Activated CD8-positive, alpha-beta memory T cell treated with anti-CD3 and anti-CD28 coated beads, Interleukin-2, amount 50 U/mL, for 4 hours (primary cell): ENCODE results near the gene RERE.
"Not testable (repeated sequence)": the region's sequence is repeated elsewhere in the genome, so short reads cannot be mapped to it uniquely, and the experiment has no call there.

Experiments used
- DNase-seq: peaks from one replicate; pipeline ENCODE4 v3.0.0-alpha.2; 2020

RERE gene

GRCh38 chr1:8747879-8748825, 69.3 kb downstream of the RERE start:
- no peak for DNase-seq

- no peak for DNase-seq
Observed at GRCh38 chr1:8746554-8746953, 70.9 kb downstream of the RERE start.

DNA sequence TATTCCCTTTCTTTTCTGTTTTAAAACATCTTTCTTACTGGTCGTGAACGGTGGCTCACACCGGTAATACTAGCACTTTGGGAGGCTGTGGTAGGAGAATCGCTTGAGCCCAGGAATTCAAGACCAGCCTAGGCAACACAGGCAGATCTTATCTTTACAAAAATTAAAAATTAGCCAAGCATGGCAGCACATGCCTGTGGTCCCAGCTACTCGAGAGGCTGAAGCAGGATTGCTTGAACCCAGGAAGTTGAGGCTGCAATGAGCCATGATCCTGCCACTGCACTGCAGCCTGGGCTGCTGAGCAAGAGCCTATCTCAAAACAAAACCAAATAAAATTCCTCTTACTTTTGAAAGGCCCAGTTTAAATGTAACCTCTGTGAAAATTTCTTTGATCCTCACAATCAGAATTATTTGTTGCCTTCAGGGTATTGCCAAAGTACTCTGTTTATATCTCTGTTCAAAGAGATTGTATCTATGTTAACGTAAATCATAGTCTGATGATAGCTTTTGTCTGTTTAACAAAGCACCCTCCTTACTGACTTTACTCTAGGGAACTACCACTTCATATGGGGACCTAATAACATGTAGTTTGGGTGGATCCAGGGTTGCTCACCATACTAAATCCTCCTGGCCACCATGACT, 71.6 kb downstream of the RERE start:
- DNase-seq = no peak

- no peak for DNase-seq
Observed at GRCh38 chr1:8745346-8745745, 72.1 kb downstream of the RERE start.

DNA sequence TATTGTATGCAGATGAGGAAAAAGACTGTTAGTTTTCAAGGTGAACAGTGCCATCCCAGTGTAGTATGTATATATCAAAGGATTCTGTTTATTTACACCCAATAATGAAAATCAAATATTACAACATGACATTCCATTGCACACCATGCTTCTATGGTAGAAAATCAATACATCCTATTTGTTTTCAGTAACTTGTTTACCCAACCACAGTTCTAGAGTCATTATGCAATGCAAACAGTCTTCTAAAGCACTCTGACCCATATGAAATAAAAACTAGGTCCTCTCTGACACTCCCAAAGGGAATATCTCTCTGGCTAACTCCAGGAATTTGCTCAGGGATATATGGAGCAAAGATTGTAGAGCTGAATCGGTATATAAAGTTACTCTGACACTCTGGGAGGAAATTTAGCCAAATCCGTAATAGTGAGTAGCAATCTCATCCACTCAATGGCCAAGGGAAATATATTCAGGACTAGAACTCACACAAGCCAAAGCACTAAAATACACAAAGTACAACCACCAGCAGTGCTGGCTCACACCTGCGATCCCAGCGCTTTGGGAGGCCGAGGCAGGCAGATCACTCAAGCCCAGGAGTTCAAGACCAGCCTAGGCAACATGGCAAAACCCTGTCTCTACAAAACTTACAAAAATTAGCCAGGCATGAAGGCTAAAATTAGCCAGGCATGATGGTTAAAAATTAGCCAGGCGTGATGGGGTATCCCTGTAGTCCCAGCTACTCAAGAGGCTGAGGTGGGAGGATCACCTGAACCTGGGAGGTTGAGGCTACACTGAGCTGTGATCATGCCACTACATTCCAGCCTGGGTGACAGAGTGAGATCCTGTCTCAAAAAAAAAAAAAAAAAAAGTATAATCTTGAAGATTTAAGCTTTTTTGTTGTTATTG, 75.2 kb downstream of the RERE start:
- DNase-seq = no peak

DNA sequence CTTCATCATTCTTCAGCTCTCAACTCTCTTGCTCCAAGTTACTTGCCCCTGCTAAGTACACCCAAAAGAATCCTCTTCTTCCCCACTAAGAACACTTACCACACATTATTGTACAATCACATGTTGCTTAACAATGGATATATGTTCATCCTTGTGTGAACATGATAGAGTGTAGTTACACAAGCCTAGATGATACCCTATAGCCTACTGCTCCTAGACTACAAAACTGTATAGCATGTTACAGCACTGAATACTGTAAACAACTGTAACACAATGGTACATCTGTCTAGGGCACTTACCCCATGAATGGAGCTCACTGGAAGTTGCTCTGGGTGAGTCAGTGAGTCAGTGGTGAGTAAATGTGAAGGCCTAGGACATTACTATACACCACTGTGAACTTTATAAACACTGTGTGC, 77.4 kb downstream of the RERE start:
- no peak for DNase-seq

DNA sequence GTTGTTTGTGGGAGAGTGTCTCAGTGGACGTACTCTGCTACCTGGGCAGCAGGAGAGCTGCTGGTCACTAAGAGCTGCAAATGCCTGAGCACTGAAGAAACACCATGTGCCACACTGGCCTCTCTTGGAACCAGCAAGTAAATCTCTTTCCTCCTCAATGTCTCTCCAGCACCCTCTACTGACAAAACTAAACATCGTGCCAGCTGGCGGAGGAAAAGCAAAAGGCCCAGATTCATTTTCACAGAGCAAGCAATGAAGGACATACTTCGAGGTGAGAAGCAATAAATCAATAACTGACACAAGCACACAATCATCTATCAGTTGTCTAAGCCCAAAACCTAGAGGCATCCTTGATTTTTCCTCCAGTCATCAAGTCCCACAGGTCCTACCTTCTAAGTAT, 78.1 kb downstream of the RERE start:
- no peak for DNase-seq

DNA sequence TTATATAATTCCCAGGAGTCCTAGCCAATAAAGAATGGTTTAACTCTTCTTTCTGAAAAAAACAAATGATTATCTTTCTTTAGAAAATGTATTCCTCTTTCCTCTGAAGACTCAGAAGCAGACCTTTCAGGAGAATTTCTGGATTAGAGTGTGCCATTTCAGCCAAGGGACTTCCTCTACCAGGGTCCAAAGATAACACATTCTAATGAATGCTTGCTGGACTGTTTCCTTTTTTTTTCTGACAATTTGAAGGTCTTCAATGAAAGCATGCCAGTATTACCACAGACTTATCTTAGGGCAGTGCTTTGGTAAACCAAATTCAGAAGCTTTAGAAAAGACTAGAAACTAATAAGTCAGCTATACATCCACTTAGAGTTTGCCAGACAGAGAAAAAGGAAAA, 80.5 kb downstream of the RERE start:
- no peak for DNase-seq

DNA sequence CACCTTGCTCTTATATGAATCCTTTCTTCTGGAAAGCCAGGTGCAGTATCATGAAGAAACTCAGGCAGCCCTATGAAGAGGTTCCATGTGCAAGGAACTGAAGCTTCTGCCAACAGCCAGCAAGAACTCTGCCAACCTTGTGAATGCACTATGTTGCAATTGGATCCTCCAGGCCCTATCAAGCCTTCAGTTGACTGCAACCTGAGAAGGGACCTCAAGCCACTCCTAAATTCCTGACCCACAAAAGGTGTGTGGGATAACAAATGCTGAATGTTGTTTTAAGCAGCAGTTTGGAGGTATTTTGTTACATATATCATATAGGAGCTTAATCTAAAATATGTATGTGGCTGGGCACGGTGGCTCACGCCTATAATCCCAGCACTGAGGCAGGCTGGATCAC, 84.0 kb downstream of the RERE start:
- no peak for DNase-seq

- no peak for DNase-seq
Observed at GRCh38 chr1:8731162-8731561, 86.3 kb downstream of the RERE start.

- no peak for DNase-seq
Observed at GRCh38 chr1:8728464-8728863, 89.0 kb downstream of the RERE start.

GRCh38 chr1:8727809-8728213, 89.6 kb downstream of the RERE start:
- DNase-seq = no peak

- DNase-seq = not testable (repeated sequence)
Observed at GRCh38 chr1:8727316-8727715, 90.1 kb downstream of the RERE start.

DNA sequence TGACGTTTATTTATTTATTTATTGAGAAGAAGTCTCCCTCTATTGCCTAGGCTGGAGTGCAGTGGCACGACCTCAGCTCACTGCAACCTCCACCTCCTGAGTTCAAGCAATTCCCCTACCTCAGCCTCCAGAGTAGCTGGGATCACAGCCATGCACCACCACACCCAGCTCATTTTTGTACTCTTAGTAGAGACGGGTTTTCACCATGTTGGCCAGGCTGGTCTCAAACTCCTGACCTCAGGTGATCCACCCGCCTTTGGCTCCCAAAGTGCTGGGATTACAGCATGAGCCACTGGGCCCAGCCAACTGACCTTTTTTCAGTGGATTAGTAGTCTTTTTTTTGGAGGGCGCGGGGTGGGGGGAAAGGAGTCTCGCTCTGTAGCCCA, 90.6 kb downstream of the RERE start:
- not testable (repeated sequence) for DNase-seq

- no peak for DNase-seq
Observed at GRCh38 chr1:8723010-8723409, 94.4 kb downstream of the RERE start.

DNA sequence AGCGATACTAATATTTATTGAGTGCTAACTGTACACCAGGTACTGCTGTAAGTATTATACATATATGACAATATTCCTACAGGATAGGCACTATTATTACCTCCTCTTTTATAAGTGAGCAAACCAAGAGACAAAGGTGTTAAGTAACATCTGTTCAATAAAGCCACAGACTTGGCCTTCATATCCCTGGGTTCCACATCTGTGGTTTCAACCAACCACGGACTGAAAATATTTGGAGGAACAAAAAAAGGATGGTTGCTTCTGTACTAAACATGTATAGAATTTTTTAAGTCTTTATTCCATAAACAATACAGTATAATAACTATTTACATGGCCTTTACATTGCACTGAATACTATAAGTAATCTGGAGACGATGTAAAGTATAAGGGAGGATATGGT, 95.1 kb downstream of the RERE start:
- DNase-seq = no peak

DNA sequence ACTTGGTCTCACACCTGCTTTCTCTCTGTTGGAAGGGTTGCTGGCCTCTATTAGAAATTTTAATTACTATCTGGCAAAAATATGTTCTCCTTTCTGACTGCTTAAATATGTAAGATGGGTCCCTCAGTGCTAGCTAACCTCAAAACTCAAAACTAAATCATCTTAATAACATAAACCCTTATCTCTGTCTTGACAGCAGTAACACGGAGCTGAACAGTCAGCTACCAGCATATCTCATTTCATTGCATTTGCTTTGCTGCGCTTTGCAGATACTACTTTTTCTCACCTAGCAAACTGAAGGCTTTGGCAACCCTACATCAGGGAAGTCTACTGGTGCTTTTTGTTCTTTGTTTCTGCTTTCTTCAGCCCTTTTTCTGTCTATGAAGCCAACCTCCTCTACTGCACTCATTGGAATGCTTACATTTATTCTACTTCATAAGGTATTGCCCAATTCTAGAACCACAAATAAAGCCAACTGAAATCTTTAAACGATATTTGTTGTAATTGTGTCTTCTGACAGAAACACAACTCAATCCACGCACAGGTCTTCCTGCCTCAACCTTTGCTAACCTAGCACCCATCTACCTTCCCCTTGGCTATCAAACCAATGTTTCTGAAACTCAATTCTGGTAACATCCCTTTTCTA, 95.6 kb downstream of the RERE start:
- DNase-seq = no peak

GRCh38 chr1:8720347-8720746, 97.1 kb downstream of the RERE start:
- DNase-seq = no peak

GRCh38 chr1:8718850-8719361, 98.5 kb downstream of the RERE start:
- no peak for DNase-seq

DNA sequence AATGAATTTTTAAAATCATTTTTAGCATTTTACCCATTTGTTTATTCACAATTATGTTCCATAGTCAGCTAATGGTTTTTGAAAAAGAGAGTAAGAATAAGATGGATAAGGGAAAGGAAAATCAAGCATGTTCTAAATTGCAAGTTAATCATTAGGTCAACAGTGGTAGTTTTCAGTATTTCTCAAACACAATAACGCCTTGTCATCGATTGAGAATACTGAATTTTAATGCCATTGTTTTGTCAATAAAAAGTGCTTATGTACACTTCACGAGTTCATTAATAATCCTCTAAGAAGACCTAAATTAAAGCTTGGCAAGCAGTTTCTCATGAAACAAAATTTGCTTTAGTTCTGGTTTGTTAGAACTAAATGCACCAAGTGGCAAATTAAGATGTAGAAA, 100.3 kb downstream of the RERE start:
- no peak for DNase-seq

DNA sequence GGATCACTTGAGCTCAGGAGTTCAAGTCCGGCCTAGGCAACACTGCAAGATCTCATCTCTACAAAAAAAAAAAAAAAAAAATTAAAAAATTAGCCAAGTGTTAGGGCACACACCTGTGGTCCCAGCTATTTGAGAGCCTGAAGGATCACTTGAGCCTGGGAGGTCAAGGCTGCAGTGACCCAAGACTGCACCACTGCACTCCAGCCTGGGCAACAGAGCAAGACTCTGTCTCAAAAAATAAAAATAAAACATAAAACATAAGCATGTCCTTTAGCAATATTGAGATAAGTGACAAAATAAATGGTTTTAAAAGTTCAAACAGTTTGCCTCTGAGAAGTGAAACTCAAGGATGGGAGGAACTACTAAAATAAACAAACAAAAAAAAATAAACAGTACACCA, 101.2 kb downstream of the RERE start:
- no peak for DNase-seq

DNA sequence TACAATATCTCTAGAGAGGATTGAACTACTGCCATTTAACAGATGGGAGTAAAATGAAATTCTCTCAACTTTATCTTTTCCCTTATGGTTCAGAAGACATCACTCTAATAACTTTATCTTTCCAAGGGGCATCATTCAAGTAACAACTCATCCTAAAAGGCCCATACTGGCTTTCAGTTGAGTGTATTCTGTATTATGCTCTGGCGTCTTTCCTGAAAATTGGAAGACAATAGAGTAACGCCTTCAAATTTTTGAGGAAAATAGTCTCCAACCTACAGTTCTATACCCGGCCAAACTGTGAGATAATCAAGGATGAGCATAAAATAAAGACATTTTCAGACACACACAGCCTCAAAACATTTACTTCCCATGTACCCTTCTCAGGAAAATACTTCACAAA, 103.3 kb downstream of the RERE start:
- DNase-seq = no peak
